Trophoblast cell (in vitro differentiated cells and primary cell): Measurements from ENCODE around the gene NR6A1.

ENCODE experiments used
- DNase-seq, 2 donors: peaks; one replicate each; pipeline ENCODE4 v3.0.0-alpha.2; 2016
- H2AFZ ChIP-seq: 2 replicates; pipeline ENCODE4 v1.6.1; 2013; ENCODE audit warnings: low read length, moderate library complexity, mild to moderate bottlenecking; ENCODE audit not compliant: insufficient read depth, poor library complexity
- H2AK5ac ChIP-seq: 2 replicates; pipeline ENCODE4 v1.6.1; 2013; ENCODE audit warnings: mild to moderate bottlenecking, low read length
- H2BK120ac ChIP-seq: 2 replicates; pipeline ENCODE4 v1.6.1; 2013; ENCODE audit warnings: low read length, mild to moderate bottlenecking, moderate library complexity; ENCODE audit not compliant: insufficient read depth, poor library complexity
- H2BK12ac ChIP-seq: 2 replicates; pipeline ENCODE4 v1.6.1; 2013; ENCODE audit warnings: mild to moderate bottlenecking, low read length, moderate library complexity
- H2BK5ac ChIP-seq: 2 replicates; pipeline ENCODE4 v1.6.1; 2013; ENCODE audit warnings: low read length, low read depth, moderate library complexity, mild to moderate bottlenecking; ENCODE audit not compliant: poor library complexity
- H3K14ac ChIP-seq: 2 replicates; pipeline ENCODE4 v1.6.1; 2013; ENCODE audit warnings: mild to moderate bottlenecking, low read length
- H3K18ac ChIP-seq: 2 replicates; pipeline ENCODE4 v1.6.1; 2013; ENCODE audit warnings: mild to moderate bottlenecking, low read length
- H3K23ac ChIP-seq: 2 replicates; pipeline ENCODE4 v1.6.1; 2013; ENCODE audit warnings: low read length
- H3K27ac ChIP-seq: 2 replicates; pipeline ENCODE4 v1.5.1; 2013; ENCODE audit warnings: low read depth, mild to moderate bottlenecking, inconsistent platforms, low read length, moderate library complexity
- H3K27me3 ChIP-seq: 2 replicates; pipeline ENCODE4 v1.6.1; 2013; ENCODE audit warnings: inconsistent platforms, mild to moderate bottlenecking, low read length, moderate library complexity; ENCODE audit not compliant: insufficient read depth
- H3K36me3 ChIP-seq, 2 experiments: 1 replicate in 1 of 2; 2 replicates in 1 of 2; pipeline ENCODE4 v1.6.1; 2013; ENCODE audit warnings: low read length in 2 of 2, mild to moderate bottlenecking in 2 of 2, moderate library complexity in 1 of 2; ENCODE audit not compliant: insufficient read depth in 2 of 2, control insufficient read depth in 1 of 2
- H3K4ac ChIP-seq: 2 replicates; pipeline ENCODE4 v1.6.1; 2013; ENCODE audit warnings: low read depth, mild to moderate bottlenecking, low read length, moderate library complexity
- H3K4me1 ChIP-seq, 2 experiments: 1 replicate in 1 of 2; 2 replicates in 1 of 2; pipeline ENCODE4 v1.6.1; 2013; ENCODE audit warnings: low read length in 2 of 2, mild to moderate bottlenecking in 2 of 2, moderate library complexity in 1 of 2; ENCODE audit not compliant: insufficient read depth in 2 of 2, control insufficient read depth in 1 of 2
- H3K4me2 ChIP-seq: 2 replicates; pipeline ENCODE4 v1.6.1; 2013; ENCODE audit warnings: inconsistent platforms, mild to moderate bottlenecking, low read length, moderate library complexity
- H3K4me3 ChIP-seq: 2 replicates; pipeline ENCODE4 v1.5.1; 2013; ENCODE audit warnings: mild to moderate bottlenecking, low read depth, low read length, inconsistent platforms
- H3K79me1 ChIP-seq: one replicate; pipeline ENCODE4 v1.6.1; 2013; ENCODE audit warnings: low read length
- H3K79me2 ChIP-seq: 2 replicates; pipeline ENCODE4 v1.6.1; 2013; ENCODE audit warnings: low read length, mild to moderate bottlenecking; ENCODE audit not compliant: control insufficient read depth, insufficient read depth, poor library complexity
- H3K9ac ChIP-seq: 2 replicates; pipeline ENCODE4 v1.6.1; 2013; ENCODE audit warnings: mild to moderate bottlenecking, low read length
- H3K9me3 ChIP-seq: 2 replicates; pipeline ENCODE4 v1.6.1; 2013; ENCODE audit warnings: low read depth, mild to moderate bottlenecking, control low read depth, inconsistent platforms, low read length; ENCODE audit not compliant: insufficient read depth
- H4K12ac ChIP-seq: 2 replicates; pipeline ENCODE4 v1.6.1; 2013; ENCODE audit warnings: low read depth, mild to moderate bottlenecking, low read length, moderate library complexity
- H4K8ac ChIP-seq: 2 replicates; pipeline ENCODE4 v1.6.1; 2013; ENCODE audit warnings: low read depth, mild to moderate bottlenecking, low read length, moderate library complexity
- H4K91ac ChIP-seq: one replicate; pipeline ENCODE4 v1.6.1; 2013; ENCODE audit warnings: low read depth, mild to moderate bottlenecking, low read length, moderate library complexity
- WGBS: extraction: QIAGEN DNeasy Blood & Tissue Kit; methylation state at CpG from one replicate; pipeline ENCODE4 v1.1.7; 2013; ENCODE audit warnings: missing lambda C conversion rate; ENCODE audit not compliant: insufficient read length, insufficient coverage; ENCODE audit errors: extremely low coverage; 5-methylcytosine and 5-hydroxymethylcytosine counted together

Gene NR6A1

DNA sequence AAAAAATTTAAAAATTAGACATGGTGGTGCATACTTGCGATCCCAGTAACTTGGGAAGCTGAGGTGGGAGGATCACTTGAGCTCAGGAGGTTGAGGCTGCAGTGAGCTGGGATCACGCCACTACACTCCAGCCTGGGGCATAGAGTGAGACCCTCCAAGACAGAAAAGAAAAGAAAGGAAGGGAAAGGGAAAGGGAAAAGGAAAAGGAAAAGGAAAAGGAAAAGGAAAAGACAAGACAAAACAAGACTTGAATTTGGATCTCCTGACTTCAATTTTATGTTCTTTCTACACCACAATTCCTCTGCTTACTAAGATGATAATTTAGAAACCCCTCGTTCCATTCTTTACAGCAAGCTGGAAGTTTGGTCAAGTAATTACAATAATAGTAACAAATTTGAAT, 88.1 kb downstream of the NR6A1 start:
- Histone ChIP-seq H3K4ac (no peak overlapping the region), H3K27me3 (no peaks in the 10 kb centered on the region), H2BK5ac (no peak overlapping the region), H3K36me3 (peaks cover 13 to 17% of the 10 kb centered on the region in 2 experiments), H4K8ac (no peak overlapping the region), H3K79me1 (no peaks in the 10 kb centered on the region), H3K4me2 (no peak overlapping the region), H2AFZ (no peak overlapping the region), H3K4me3 (no peak overlapping the region), H2BK12ac (no peak overlapping the region), H3K79me2 (no peaks in the 10 kb centered on the region), H3K18ac (no peak overlapping the region), H3K23ac (no peak overlapping the region), H4K12ac (no peak overlapping the region), H3K27ac (no peak overlapping the region), H3K9ac (no peak overlapping the region), H2AK5ac (no peak overlapping the region), H2BK120ac (no peak overlapping the region), H3K14ac (no peak overlapping the region), H3K4me1 (no peaks in the 10 kb centered on the region), H4K91ac (no peak overlapping the region), H3K9me3 (no peaks in the 10 kb centered on the region)
- no CpG with 5 or more reads among the region's 3 CpGs for WGBS
- no peak for DNase-seq

GRCh38 chr9:124680714-124681390, 90.3 kb downstream of the NR6A1 start:
- H2BK12ac ChIP-seq = no peak overlapping the region
- H3K79me2 ChIP-seq = no peaks in the 10 kb centered on the region
- no peak overlapping the region for H3K9ac ChIP-seq
- no peak overlapping the region for H4K8ac ChIP-seq
- H4K91ac ChIP-seq = no peak overlapping the region
- no peaks in the 10 kb centered on the region for H3K9me3 ChIP-seq
- H3K14ac ChIP-seq = no peak overlapping the region
- H2BK120ac ChIP-seq = no peak overlapping the region
- no peak overlapping the region for H2AK5ac ChIP-seq
- no peak overlapping the region for H3K23ac ChIP-seq
- H2BK5ac ChIP-seq = no peak overlapping the region
- H3K4me1 ChIP-seq = no peaks in the 10 kb centered on the region
- DNase-seq = no peak
- peaks cover 9 to 10% of the 10 kb centered on the region in 2 experiments for H3K36me3 ChIP-seq
- H3K18ac ChIP-seq = no peak overlapping the region
- no peak overlapping the region for H3K4me3 ChIP-seq
- WGBS = no CpG with 5 or more reads among the region's 1 CpG
- no peaks in the 10 kb centered on the region for H3K79me1 ChIP-seq
- no peak overlapping the region for H3K4me2 ChIP-seq
- no peak overlapping the region for H3K27ac ChIP-seq
- no peak overlapping the region for H2AFZ ChIP-seq
- no peaks in the 10 kb centered on the region for H3K27me3 ChIP-seq
- no peak overlapping the region for H4K12ac ChIP-seq
- H3K4ac ChIP-seq = no peak overlapping the region

DNA sequence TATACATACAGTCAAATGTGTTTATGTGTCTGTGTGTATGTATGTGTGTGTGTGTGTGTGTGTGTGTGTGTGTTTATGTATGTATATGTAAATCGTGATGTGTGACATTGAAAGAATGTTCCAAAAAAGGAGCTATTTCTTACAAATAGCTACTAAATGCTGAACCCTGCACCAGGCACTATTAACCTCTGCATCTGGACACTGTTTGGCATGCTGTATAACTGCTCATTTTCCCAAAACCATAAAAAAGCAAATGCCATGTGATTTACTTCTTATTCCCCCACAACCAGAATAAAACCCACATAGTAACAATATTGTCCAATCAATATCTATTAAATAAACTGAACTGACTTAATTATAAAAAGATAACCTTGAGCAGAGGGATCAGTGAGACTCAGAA, 91.1 kb downstream of the NR6A1 start:
- peaks cover 9 to 10% of the 10 kb centered on the region in 2 experiments for H3K36me3 ChIP-seq
- H3K9me3 ChIP-seq = no peaks in the 10 kb centered on the region
- H3K9ac ChIP-seq = no peak overlapping the region
- H3K23ac ChIP-seq = no peak overlapping the region
- H3K79me2 ChIP-seq = no peaks in the 10 kb centered on the region
- no peak overlapping the region for H2BK5ac ChIP-seq
- no peak overlapping the region for H3K14ac ChIP-seq
- H3K18ac ChIP-seq = no peak overlapping the region
- DNase-seq = no peak
- no peak overlapping the region for H2BK120ac ChIP-seq
- no peak overlapping the region for H3K27ac ChIP-seq
- H4K8ac ChIP-seq = no peak overlapping the region
- H3K4ac ChIP-seq = no peak overlapping the region
- H3K27me3 ChIP-seq = no peaks in the 10 kb centered on the region
- H4K91ac ChIP-seq = no peak overlapping the region
- no peaks in the 10 kb centered on the region for H3K4me1 ChIP-seq
- no peak overlapping the region for H2AK5ac ChIP-seq
- H3K4me2 ChIP-seq = no peak overlapping the region
- H3K4me3 ChIP-seq = no peak overlapping the region
- H4K12ac ChIP-seq = no peak overlapping the region
- no peaks in the 10 kb centered on the region for H3K79me1 ChIP-seq
- H2BK12ac ChIP-seq = no peak overlapping the region
- H2AFZ ChIP-seq = no peak overlapping the region
- WGBS = no CpG with 5 or more reads among the region's 1 CpG

DNA sequence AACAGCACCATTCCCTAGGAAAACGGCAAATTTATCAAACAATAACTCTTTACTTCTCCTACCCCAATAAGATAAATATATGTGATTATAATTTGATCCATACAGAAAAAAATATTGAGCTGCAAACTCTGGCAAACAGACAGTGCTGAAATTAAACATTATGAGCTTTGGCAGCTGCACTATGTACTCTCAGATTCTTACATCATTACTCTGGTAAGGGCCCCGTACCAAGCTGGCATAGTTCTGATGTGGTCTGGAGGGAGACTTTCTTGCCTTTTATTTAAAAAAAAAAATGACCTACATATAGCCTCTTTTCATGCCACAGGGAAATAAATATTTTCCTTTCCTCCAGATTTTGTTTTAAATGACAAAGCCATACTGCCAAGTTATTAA, 95.0 kb downstream of the NR6A1 start:
- H3K4me3 ChIP-seq = no peak overlapping the region
- H3K18ac ChIP-seq = no peak overlapping the region
- no peak overlapping the region for H2AFZ ChIP-seq
- no peak overlapping the region for H2AK5ac ChIP-seq
- no peaks in the 10 kb centered on the region for H3K9me3 ChIP-seq
- H3K79me1 ChIP-seq = no peaks in the 10 kb centered on the region
- no peak overlapping the region for H4K12ac ChIP-seq
- H3K4me2 ChIP-seq = no peak overlapping the region
- H2BK12ac ChIP-seq = no peak overlapping the region
- H3K4me1 ChIP-seq = no peaks in the 10 kb centered on the region
- H3K36me3 ChIP-seq = peaks cover 0 to 1% of the 10 kb centered on the region in 2 experiments
- H4K8ac ChIP-seq = no peak overlapping the region
- WGBS = no CpG with 5 or more reads among the region's 2 CpGs
- H3K4ac ChIP-seq = no peak overlapping the region
- H3K14ac ChIP-seq = no peak overlapping the region
- H3K27me3 ChIP-seq = no peaks in the 10 kb centered on the region
- DNase-seq = no peak
- H3K27ac ChIP-seq = no peak overlapping the region
- no peak overlapping the region for H4K91ac ChIP-seq
- no peaks in the 10 kb centered on the region for H3K79me2 ChIP-seq
- no peak overlapping the region for H2BK5ac ChIP-seq
- no peak overlapping the region for H3K9ac ChIP-seq
- no peak overlapping the region for H2BK120ac ChIP-seq
- H3K23ac ChIP-seq = no peak overlapping the region
